Vagina (tissue), 2 donors: ENCODE results near the gene MATR3. TPM values are rescaled to one million over a fixed set of nuclear protein-coding genes. Genes with fewer than 3 reads are reported as not detected.
"Not testable (repeated sequence)": the region's sequence is repeated elsewhere in the genome, so short reads cannot be mapped to it uniquely, and the experiment has no call there.

Experiments used
- DNase-seq, 2 donors: peaks; one replicate each; pipeline ENCODE4 v3.0.0-alpha.2; 2017; ENCODE audit errors: extremely low spot score in 2 of 2
- H3K27ac ChIP-seq: fragments of 200-600 bp; sonication (generic); one replicate; pipeline ENCODE4 v1.5.1; 2019
- H3K27me3 ChIP-seq: fragments of 200-600 bp; sonication (generic); one replicate; pipeline ENCODE4 v1.5.1; 2019
- H3K36me3 ChIP-seq, 2 donors: fragments of 200-600 bp; sonication (generic); one replicate each; pipeline ENCODE4 v1.5.1; 2017 to 2019
- H3K4me1 ChIP-seq: fragments of 200-600 bp; sonication (generic); one replicate; pipeline ENCODE4 v1.5.1; 2019
- H3K4me3 ChIP-seq, 2 donors: fragments of 200-600 bp; sonication (generic); 1 replicate in 1 of 2; 2 replicates in 1 of 2; pipeline ENCODE4 v1.5.1; 2016 to 2019
- H3K9me3 ChIP-seq: fragments of 200-600 bp; sonication (generic); one replicate; pipeline ENCODE4 v1.5.1; 2019
- CTCF ChIP-seq, 3 experiments: fragments of 450-650 bp in 2 of 3; fragments of 200-600 bp in 1 of 3; sonication (generic) in 1 of 3; IDR thresholded peaks; one replicate each; pipeline ENCODE4 v1.5.1; 2017 to 2019; ENCODE audit warnings: antibody characterized with exemption in 3 of 3, mild to moderate bottlenecking in 2 of 3, moderate library complexity in 2 of 3
- POLR2A ChIP-seq, 2 donors: fragments of 450-650 bp; IDR thresholded peaks; one replicate each; pipeline ENCODE4 v1.6.1; 2017; ENCODE audit warnings: antibody characterized with exemption in 2 of 2, mild to moderate bottlenecking in 2 of 2, moderate library complexity in 2 of 2
- POLR2AphosphoS5 ChIP-seq, 2 donors: sonication (generic); formaldehyde crosslinking; IDR thresholded peaks; one replicate each; pipeline ENCODE4 v1.9.0; 2017; ENCODE audit warnings: antibody characterized with exemption in 2 of 2, mild to moderate bottlenecking in 2 of 2, low read depth in 1 of 2; ENCODE audit not compliant: insufficient read depth in 1 of 2
- intact Hi-C: fragments of 100-400 bp; cut with DNase I; formaldehyde crosslinking; loops from one replicate; pipeline ENCODE4 v1.15.1; 2023
- total RNA-seq: library from RNA; depleted of rRNA; stranded (reverse); fragments of >200 nt; gene quantifications from one replicate; pipeline ENCODE4 v1.2.3, GENCODE V29; 2016

The MATR3 gene
- total RNA-seq, 1 donor from 2014 or later = 126 TPM

DNA sequence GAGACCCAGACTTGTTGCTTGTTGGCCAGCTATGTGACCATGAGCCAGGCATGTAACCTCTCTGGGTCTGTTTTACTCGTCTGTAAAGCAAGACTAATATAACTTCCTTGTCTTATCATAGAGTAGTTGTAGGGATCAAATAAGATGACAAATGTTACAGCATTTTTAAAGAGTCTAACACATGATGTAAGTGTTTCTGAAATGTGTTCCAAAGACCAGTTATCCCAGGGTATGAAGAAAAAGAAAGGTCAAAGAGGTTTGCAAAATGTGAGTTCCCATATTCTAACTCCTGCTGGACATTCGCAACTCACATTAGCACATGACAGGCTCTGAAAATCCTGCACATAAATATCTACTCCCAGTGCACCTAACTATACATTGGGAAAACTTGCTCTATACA lies 28.5 kb upstream of the MATR3 start:
- intact Hi-C loops = loop anchor here (10.0 kb wide), 1 partner anchor 160 kb away; no protein-coding TSS in a partner anchor

DNA sequence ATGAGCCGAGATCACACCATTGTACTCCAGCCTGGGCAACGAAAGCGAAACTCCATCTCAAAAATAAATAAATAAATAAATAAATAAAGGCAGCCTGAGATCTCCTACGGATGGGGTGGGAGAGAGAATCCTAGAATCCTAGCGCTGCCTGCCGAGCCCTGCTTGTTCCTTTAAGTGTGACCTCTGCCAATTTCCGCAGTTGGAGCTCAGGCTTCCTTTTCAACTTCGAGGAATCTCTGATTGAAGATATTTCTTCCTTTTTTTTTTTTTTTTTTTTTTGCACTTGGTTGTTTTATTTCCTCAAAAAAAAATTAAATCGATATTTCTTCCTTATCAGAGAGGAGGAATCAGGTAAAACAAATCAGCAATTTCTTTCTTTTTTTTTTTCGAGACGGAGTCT lies 27.3 kb upstream of the MATR3 start:
- Histone ChIP-seq H3K27ac (no peak overlapping the region), H3K9me3 (no peaks in the 10 kb centered on the region), H3K4me3 (no peak overlapping the region), H3K4me1 (peaks cover 9% of the 10 kb centered on the region), H3K36me3 (no peaks in the 10 kb centered on the region), H3K27me3 (no peaks in the 10 kb centered on the region)
- intact Hi-C loops = loop anchor here (10.0 kb wide), 1 partner anchor 161 kb away; no protein-coding TSS in a partner anchor
- no peak for DNase-seq
- TF ChIP-seq POLR2AphosphoS5 (IDR thresholded peaks at IDR 0.05; ENCODE audit: insufficient read depth in 1 of 2, low read depth in 1 of 2) (no peak), POLR2A (IDR thresholded peaks at IDR 0.05) (no peak), CTCF (IDR thresholded peaks at IDR 0.05) (no peak)

More for the DNA sequence above, 28.5 kb upstream of the MATR3 start:
- Histone ChIP-seq H3K27me3 (no peaks in the 10 kb centered on the region), H3K9me3 (no peaks in the 10 kb centered on the region), H3K4me1 (peaks cover 9% of the 10 kb centered on the region), H3K4me3 (no peak overlapping the region), H3K36me3 (no peaks in the 10 kb centered on the region), H3K27ac (no peak overlapping the region)
- TF ChIP-seq POLR2A (IDR thresholded peaks at IDR 0.05) = no peak
- no peak for DNase-seq

- H3K27me3 ChIP-seq = no peaks in the 10 kb centered on the region
- H3K36me3 ChIP-seq = no peaks in the 10 kb centered on the region
- no peak for TF ChIP-seq CTCF (IDR thresholded peaks at IDR 0.05)
- no peak for TF ChIP-seq POLR2AphosphoS5 (IDR thresholded peaks at IDR 0.05; ENCODE audit: insufficient read depth in 1 of 2, low read depth in 1 of 2)
- no peak for TF ChIP-seq POLR2A (IDR thresholded peaks at IDR 0.05)
- DNase-seq = no peak
- no peak overlapping the region for H3K4me3 ChIP-seq
- no peaks in the 10 kb centered on the region for H3K9me3 ChIP-seq
- H3K4me1 ChIP-seq = peaks cover 3% of the 10 kb centered on the region
- no peak overlapping the region for H3K27ac ChIP-seq
- intact Hi-C loops = loop anchor here (10.0 kb wide), 1 partner anchor 163 kb away; no protein-coding TSS in a partner anchor
Observed at GRCh38 chr5:139267481-139267880, 26.1 kb upstream of the MATR3 start.

DNA sequence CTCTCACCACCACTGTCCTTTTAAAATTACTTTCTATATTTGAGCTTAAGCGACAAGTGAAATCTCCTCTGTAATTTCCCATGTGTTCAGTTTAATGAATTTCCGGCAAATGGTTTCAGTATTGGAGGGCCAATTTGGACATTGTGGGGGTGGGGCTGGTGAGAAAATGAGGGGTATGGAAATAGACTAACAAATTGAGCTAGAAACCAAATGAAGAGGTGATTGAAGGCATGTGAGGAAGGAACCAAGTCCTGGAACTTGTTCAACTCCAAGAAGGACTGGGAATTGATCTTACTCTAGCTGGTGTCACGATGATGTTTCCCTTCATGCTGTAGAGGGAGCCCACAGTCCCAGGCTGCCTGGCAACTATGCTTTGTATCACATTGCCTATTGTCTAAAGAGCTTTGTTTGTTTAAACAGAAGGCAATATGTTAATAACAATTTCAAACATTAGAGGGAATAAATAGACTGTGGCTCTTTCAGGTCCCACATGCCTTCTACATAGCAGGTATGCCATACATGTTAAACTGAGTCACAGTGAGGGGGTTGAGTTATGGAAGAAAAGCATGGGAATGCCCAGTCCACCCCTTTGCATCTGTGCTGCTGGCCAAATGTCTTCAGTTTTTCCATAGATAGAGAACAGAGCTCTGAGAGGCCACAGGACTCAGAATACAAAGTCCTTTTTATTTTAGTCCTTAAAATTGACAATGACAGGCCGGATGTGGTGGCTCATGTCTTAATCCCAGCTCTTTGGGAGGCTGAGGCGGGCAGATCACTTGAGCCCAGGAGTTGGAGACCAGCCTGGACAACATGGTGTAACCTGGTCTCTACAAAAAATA lies 25.0 kb upstream of the MATR3 start:
- Histone ChIP-seq H3K9me3 (no peaks in the 10 kb centered on the region), H3K4me1 (peaks cover 14% of the 10 kb centered on the region), H3K36me3 (no peaks in the 10 kb centered on the region), H3K27me3 (no peaks in the 10 kb centered on the region), H3K27ac (no peak overlapping the region), H3K4me3 (no peak overlapping the region)
- no peak for DNase-seq
- intact Hi-C loops = loop anchor here (10.0 kb wide), 1 partner anchor 164 kb away; no protein-coding TSS in a partner anchor
- TF ChIP-seq POLR2AphosphoS5 (IDR thresholded peaks at IDR 0.05; ENCODE audit: insufficient read depth in 1 of 2, low read depth in 1 of 2) (no peak), POLR2A (IDR thresholded peaks at IDR 0.05) (no peak), CTCF (IDR thresholded peaks at IDR 0.05) (no peak)

DNA sequence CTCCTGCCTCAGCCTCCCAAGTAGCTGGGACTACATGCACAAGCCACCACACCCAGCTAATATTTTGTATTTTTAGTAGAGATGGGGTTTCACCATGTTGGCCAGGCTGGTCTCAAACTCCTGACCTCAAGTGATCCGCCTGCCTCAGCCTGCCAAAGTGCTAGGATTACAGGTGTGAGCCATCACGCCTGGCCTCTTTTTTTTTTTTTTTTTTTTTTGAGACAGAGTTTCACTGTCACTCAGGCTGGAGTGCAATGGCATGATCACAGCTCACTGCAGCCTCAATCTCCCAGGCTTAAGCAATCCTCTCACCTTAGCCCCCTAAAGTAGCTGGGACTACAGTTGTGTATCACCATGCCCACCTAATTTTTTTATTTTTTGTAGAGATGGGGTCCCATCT lies 22.8 kb upstream of the MATR3 start:
- DNase-seq, H3K4me3 ChIP-seq, intact Hi-C loops, H3K36me3 ChIP-seq, H3K27me3 ChIP-seq, H3K27ac ChIP-seq, H3K9me3 ChIP-seq: not testable (repeated sequence)
- H3K4me1 ChIP-seq = peaks cover 33% of the 10 kb centered on the region
